HEK293 (cell line): ENCODE data around the gene INAVA.

Experiments
- CTCF ChIA-PET: fragments of 350-600 bp; formaldehyde crosslinking; extraction: SDS; loops from one replicate; lab custom pipeline; 2021; ENCODE audit warnings: antibody characterized with exemption; lab: Yijun Ruan, JAX
- POLR2A ChIA-PET: fragments of 300-600 bp; formaldehyde crosslinking; extraction: SDS; loops from one replicate; lab custom pipeline; 2020; ENCODE audit warnings: antibody characterized with exemption, inconsistent platforms; lab: Yijun Ruan, JAX
- H3K27ac ChIP-seq: fragments of 200-500 bp; sonication (Bioruptor generic); 2 replicates; pipeline ENCODE4 v1.5.1; 2014; ENCODE audit warnings: low read depth, low read length, control low read depth, inconsistent platforms; ENCODE audit errors: extremely low read depth
- H3K36me3 ChIP-seq, 2 experiments: fragments of 200-500 bp in 1 of 2; sonication (Bioruptor generic) in 1 of 2; 1 replicate in 1 of 2; 2 replicates in 1 of 2; pipeline ENCODE4 v1.5.1; 2014 to 2017; ENCODE audit warnings: inconsistent platforms in 2 of 2, low read length in 2 of 2; ENCODE audit not compliant: control insufficient read depth in 2 of 2, insufficient read depth in 1 of 2
- H3K4me1 ChIP-seq: fragments of 200-500 bp; sonication (Bioruptor generic); 2 replicates; pipeline ENCODE4 v1.5.1; 2014; ENCODE audit warnings: mild to moderate bottlenecking, low read length, inconsistent platforms; ENCODE audit not compliant: control insufficient read depth, insufficient read depth
- H3K4me3 ChIP-seq: 2 replicates; pipeline ENCODE4 v1.5.1; 2011; ENCODE audit warnings: low read depth, mild to moderate bottlenecking, control low read depth, low read length, moderate library complexity
- H3K9me3 ChIP-seq: fragments of 200-500 bp; sonication (Bioruptor generic); 2 replicates; pipeline ENCODE4 v1.5.1; 2014; ENCODE audit warnings: low read depth, low read length, inconsistent platforms; ENCODE audit not compliant: control insufficient read depth, insufficient read depth
- GLI4 ChIP-seq: fragments of 450-650 bp; formaldehyde crosslinking; IDR thresholded peaks from 2 replicates; pipeline ENCODE4 v1.5.1; 2016; ENCODE audit warnings: missing biosample characterization, missing genetic modification characterization
- HOXD13 ChIP-seq: sonication (generic); formaldehyde crosslinking; IDR thresholded peaks from 2 replicates; pipeline ENCODE4 v1.8.0; 2022; ENCODE audit warnings: missing genetic modification reagents, borderline replicate concordance
- KLF10 ChIP-seq: fragments of 450-650 bp; IDR thresholded peaks from 2 replicates; pipeline ENCODE4 v1.5.1; 2018; ENCODE audit warnings: missing biosample characterization, mild to moderate bottlenecking, missing genetic modification characterization
- PRDM1 ChIP-seq: fragments of 450-650 bp; formaldehyde crosslinking; IDR thresholded peaks from 2 replicates; pipeline ENCODE4; 2016; ENCODE audit warnings: missing biosample characterization, missing genetic modification characterization
- SALL2 ChIP-seq: fragments of 450-650 bp; formaldehyde crosslinking; IDR thresholded peaks from 2 replicates; pipeline ENCODE4 v1.5.0; 2017; ENCODE audit warnings: missing biosample characterization, mild to moderate bottlenecking, missing genetic modification characterization, borderline replicate concordance
- ZBTB48 ChIP-seq: fragments of 450-650 bp; formaldehyde crosslinking; IDR thresholded peaks from 2 replicates; pipeline ENCODE4 v1.5.1; 2016; ENCODE audit warnings: missing biosample characterization, missing genetic modification characterization
- ZEB2 ChIP-seq: fragments of 450-650 bp; formaldehyde crosslinking; IDR thresholded peaks from 2 replicates; pipeline ENCODE4 v1.5.1; 2016; ENCODE audit warnings: missing biosample characterization, missing genetic modification characterization
- ZNF114 ChIP-seq: fragments of 450-650 bp; formaldehyde crosslinking; IDR thresholded peaks from 2 replicates; pipeline ENCODE4 v1.5.0; 2017; ENCODE audit warnings: missing biosample characterization, missing genetic modification characterization
- ZNF121 ChIP-seq: fragments of 450-650 bp; formaldehyde crosslinking; IDR thresholded peaks from 2 replicates; pipeline ENCODE4 v1.5.1; 2016; ENCODE audit warnings: missing biosample characterization, missing genetic modification characterization
- ZNF169 ChIP-seq: fragments of 450-650 bp; formaldehyde crosslinking; IDR thresholded peaks from 2 replicates; pipeline ENCODE4 v1.5.1; 2016; ENCODE audit warnings: missing biosample characterization, missing genetic modification characterization
- ZNF221 ChIP-seq: fragments of 450-650 bp; formaldehyde crosslinking; IDR thresholded peaks from 2 replicates; pipeline ENCODE4 v1.5.1; 2017; ENCODE audit warnings: missing biosample characterization, missing genetic modification characterization, borderline replicate concordance
- ZNF248 ChIP-seq: fragments of 450-650 bp; formaldehyde crosslinking; IDR thresholded peaks from 2 replicates; pipeline ENCODE4 v1.5.1; 2017; ENCODE audit warnings: missing biosample characterization, missing genetic modification characterization
- ZNF302 ChIP-seq: fragments of 450-650 bp; formaldehyde crosslinking; IDR thresholded peaks from 2 replicates; pipeline ENCODE4 v1.5.1; 2016; ENCODE audit warnings: missing biosample characterization, missing genetic modification characterization, low read depth
- ZNF48 ChIP-seq: fragments of 450-650 bp; formaldehyde crosslinking; IDR thresholded peaks from 2 replicates; pipeline ENCODE4 v1.5.1; 2016; ENCODE audit warnings: missing biosample characterization, missing genetic modification characterization
- ZNF560 ChIP-seq: fragments of 450-650 bp; formaldehyde crosslinking; IDR thresholded peaks from 2 replicates; pipeline ENCODE4 v1.5.1; 2017; ENCODE audit warnings: missing biosample characterization, missing genetic modification characterization, borderline replicate concordance
- ZNF571 ChIP-seq: fragments of 450-650 bp; formaldehyde crosslinking; IDR thresholded peaks from 2 replicates; pipeline ENCODE4 v1.5.0; 2017; ENCODE audit warnings: missing biosample characterization, missing genetic modification characterization
- ZNF600 ChIP-seq: fragments of 450-650 bp; formaldehyde crosslinking; IDR thresholded peaks from 2 replicates; pipeline ENCODE4 v1.5.1; 2016; ENCODE audit warnings: missing biosample characterization, missing genetic modification characterization
- ZNF623 ChIP-seq: fragments of 450-650 bp; formaldehyde crosslinking; IDR thresholded peaks from 2 replicates; pipeline ENCODE4 v1.5.1; 2016; ENCODE audit warnings: missing biosample characterization, missing genetic modification characterization
- ZNF624 ChIP-seq: fragments of 450-650 bp; formaldehyde crosslinking; IDR thresholded peaks from 2 replicates; pipeline ENCODE4 v1.5.1; 2017; ENCODE audit warnings: missing biosample characterization, missing genetic modification characterization
- ZNF658 ChIP-seq: fragments of 450-650 bp; formaldehyde crosslinking; IDR thresholded peaks from 2 replicates; pipeline ENCODE4; 2016; ENCODE audit warnings: missing biosample characterization, missing genetic modification characterization
- ZNF660 ChIP-seq: fragments of 450-650 bp; IDR thresholded peaks from 2 replicates; pipeline ENCODE4 v1.5.1; 2018; ENCODE audit warnings: missing biosample characterization, mild to moderate bottlenecking, missing genetic modification characterization
- ZNF664 ChIP-seq: fragments of 450-650 bp; formaldehyde crosslinking; IDR thresholded peaks from 2 replicates; pipeline ENCODE4 v1.5.1; 2016; ENCODE audit warnings: missing biosample characterization, missing genetic modification characterization
- ZNF701 ChIP-seq: fragments of 450-650 bp; formaldehyde crosslinking; IDR thresholded peaks from 2 replicates; pipeline ENCODE4 v1.5.1; 2016; ENCODE audit warnings: missing biosample characterization, missing genetic modification characterization
- ZNF830 ChIP-seq: fragments of 450-650 bp; IDR thresholded peaks from 2 replicates; pipeline ENCODE4 v1.5.0; 2018; ENCODE audit warnings: missing biosample characterization, missing genetic modification characterization, low read depth, mild to moderate bottlenecking, moderate library complexity
- TF ChIP-seq, protein P1 (sequence below): fragments of 450-650 bp; formaldehyde crosslinking; IDR thresholded peaks from 2 replicates; pipeline ENCODE4 v1.5.1; 2016; ENCODE audit warnings: missing biosample characterization, missing genetic modification characterization
- TF ChIP-seq, protein P2 (sequence below): fragments of 450-650 bp; formaldehyde crosslinking; IDR thresholded peaks from 2 replicates; pipeline ENCODE4 v1.5.1; 2016; ENCODE audit warnings: missing biosample characterization, missing genetic modification characterization
- TF ChIP-seq, protein P3 (sequence below): fragments of 450-650 bp; formaldehyde crosslinking; IDR thresholded peaks from 2 replicates; pipeline ENCODE4 v1.5.1; 2016; ENCODE audit warnings: missing biosample characterization, missing genetic modification characterization
- TF ChIP-seq, protein P4 (sequence below): fragments of 450-650 bp; formaldehyde crosslinking; IDR thresholded peaks from 2 replicates; pipeline ENCODE4 v1.5.1; 2016; ENCODE audit warnings: missing biosample characterization, missing genetic modification characterization

Gene INAVA

DNA sequence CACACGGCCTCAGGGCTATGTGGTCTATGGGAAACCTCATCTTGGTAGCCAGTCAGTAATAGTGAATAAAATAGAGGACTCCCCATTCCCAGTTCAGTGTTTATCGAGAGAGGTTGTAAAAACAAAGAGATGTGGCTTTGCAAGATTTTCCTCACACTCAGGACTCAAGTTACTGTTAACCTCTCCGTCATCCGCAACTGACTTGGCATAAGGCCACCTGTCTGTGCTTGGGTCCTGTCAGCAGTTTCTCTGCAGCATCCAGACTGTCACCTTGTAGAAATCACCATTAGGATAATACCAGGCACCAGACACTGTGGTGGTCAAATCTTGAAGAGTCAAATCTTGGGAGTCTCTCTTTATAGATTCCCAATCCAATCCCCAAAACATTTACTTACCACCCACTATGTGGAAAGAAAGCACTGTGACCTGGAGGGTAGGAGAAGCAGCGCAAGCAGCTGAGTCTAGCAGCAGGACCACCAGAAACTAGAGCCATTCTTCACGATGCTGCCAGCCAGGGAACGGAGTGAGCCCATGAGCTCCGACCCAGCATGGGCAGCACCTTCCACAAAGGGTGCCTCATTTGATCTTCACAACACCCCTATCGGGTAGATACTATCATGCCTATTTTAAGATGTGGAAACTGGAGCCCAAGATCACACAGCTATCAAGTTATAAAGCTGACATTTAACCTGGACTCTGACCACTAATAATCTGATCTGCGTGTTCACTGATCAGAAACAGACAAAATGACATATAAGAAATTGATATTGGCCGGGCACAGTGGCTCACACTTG, 27.5 kb upstream of the INAVA start (continued):
- TF ChIP-seq ZNF221 (tag by site-specific recombination) (no peak), ZNF623 (no peak), HOXD13 (CRISPR knock-in tag) (no peak), SALL2 (tag by site-specific recombination) (no peak), ZNF701 (tag by site-specific recombination) (no peak), PRDM1 (tag by site-specific recombination) (no peak)
- TF ChIP-seq, protein P1, sequence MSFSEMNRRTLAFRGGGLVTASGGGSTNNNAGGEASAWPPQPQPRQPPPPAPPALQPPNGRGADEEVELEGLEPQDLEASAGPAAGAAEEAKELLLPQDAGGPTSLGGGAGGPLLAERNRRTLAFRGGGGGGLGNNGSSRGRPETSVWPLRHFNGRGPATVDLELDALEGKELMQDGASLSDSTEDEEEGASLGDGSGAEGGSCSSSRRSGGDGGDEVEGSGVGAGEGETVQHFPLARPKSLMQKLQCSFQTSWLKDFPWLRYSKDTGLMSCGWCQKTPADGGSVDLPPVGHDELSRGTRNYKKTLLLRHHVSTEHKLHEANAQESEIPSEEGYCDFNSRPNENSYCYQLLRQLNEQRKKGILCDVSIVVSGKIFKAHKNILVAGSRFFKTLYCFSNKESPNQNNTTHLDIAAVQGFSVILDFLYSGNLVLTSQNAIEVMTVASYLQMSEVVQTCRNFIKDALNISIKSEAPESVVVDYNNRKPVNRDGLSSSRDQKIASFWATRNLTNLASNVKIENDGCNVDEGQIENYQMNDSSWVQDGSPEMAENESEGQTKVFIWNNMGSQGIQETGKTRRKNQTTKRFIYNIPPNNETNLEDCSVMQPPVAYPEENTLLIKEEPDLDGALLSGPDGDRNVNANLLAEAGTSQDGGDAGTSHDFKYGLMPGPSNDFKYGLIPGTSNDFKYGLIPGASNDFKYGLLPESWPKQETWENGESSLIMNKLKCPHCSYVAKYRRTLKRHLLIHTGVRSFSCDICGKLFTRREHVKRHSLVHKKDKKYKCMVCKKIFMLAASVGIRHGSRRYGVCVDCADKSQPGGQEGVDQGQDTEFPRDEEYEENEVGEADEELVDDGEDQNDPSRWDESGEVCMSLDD: no peak
- TF ChIP-seq, all 188 proteins: peak for 7

GRCh38 chr1:200869376-200869752, 25.3 kb upstream of the INAVA start:
- CTCF ChIA-PET: no interaction called here
- TF ChIP-seq ZNF658 (tag by site-specific recombination): no peak
- TF ChIP-seq, protein P2, sequence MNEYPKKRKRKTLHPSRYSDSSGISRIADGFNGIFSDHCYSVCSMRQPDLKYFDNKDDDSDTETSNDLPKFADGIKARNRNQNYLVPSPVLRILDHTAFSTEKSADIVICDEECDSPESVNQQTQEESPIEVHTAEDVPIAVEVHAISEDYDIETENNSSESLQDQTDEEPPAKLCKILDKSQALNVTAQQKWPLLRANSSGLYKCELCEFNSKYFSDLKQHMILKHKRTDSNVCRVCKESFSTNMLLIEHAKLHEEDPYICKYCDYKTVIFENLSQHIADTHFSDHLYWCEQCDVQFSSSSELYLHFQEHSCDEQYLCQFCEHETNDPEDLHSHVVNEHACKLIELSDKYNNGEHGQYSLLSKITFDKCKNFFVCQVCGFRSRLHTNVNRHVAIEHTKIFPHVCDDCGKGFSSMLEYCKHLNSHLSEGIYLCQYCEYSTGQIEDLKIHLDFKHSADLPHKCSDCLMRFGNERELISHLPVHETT (tag by site-specific recombination): no peak
- TF ChIP-seq ZNF560 (tag by site-specific recombination): no peak
- TF ChIP-seq ZNF664 (tag by site-specific recombination): no peak
- TF ChIP-seq ZNF121: no peak
- no peak for TF ChIP-seq ZNF48 (tag by site-specific recombination)
- TF ChIP-seq ZNF114: no peak
- TF ChIP-seq ZBTB48 (tag by site-specific recombination): no peak
- no peak for TF ChIP-seq ZNF169 (tag by site-specific recombination)
- TF ChIP-seq ZEB2 (tag by site-specific recombination): no peak
- no peak for TF ChIP-seq ZNF248 (tag by site-specific recombination)
- Histone ChIP-seq H3K36me3 (no peaks in the 10 kb centered on the region), H3K27ac (no peak overlapping the region), H3K4me3 (no peak overlapping the region), H3K4me1 (peaks cover 3% of the 10 kb centered on the region; the same call in 1 of the 2 replicates), H3K9me3 (no peaks in the 10 kb centered on the region)
- POLR2A ChIA-PET: no interaction called here

GRCh38 chr1:200869753-200870391, 24.8 kb upstream of the INAVA start:
- Histone ChIP-seq H3K4me3 (no peak overlapping the region), H3K9me3 (no peaks in the 10 kb centered on the region), H3K27ac (no peak overlapping the region), H3K36me3 (no peaks in the 10 kb centered on the region), H3K4me1 (peaks cover 3% of the 10 kb centered on the region; the same call in 1 of the 2 replicates)
- POLR2A ChIA-PET: no interaction called here
- CTCF ChIA-PET: no interaction called here
- TF ChIP-seq HOXD13 (CRISPR knock-in tag) (no peak), KLF10 (tag by site-specific recombination) (no peak), ZNF830 (tag by site-specific recombination) (no peak), ZNF660 (no peak), ZNF571 (tag by site-specific recombination) (no peak), ZNF600 (tag by site-specific recombination) (no peak), GLI4 (tag by site-specific recombination) (no peak), ZNF302 (tag by site-specific recombination) (no peak), ZNF624 (tag by site-specific recombination) (no peak)
- TF ChIP-seq, protein P3, sequence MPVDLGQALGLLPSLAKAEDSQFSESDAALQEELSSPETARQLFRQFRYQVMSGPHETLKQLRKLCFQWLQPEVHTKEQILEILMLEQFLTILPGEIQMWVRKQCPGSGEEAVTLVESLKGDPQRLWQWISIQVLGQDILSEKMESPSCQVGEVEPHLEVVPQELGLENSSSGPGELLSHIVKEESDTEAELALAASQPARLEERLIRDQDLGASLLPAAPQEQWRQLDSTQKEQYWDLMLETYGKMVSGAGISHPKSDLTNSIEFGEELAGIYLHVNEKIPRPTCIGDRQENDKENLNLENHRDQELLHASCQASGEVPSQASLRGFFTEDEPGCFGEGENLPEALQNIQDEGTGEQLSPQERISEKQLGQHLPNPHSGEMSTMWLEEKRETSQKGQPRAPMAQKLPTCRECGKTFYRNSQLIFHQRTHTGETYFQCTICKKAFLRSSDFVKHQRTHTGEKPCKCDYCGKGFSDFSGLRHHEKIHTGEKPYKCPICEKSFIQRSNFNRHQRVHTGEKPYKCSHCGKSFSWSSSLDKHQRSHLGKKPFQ (tag by site-specific recombination): no peak
- TF ChIP-seq, protein P4, sequence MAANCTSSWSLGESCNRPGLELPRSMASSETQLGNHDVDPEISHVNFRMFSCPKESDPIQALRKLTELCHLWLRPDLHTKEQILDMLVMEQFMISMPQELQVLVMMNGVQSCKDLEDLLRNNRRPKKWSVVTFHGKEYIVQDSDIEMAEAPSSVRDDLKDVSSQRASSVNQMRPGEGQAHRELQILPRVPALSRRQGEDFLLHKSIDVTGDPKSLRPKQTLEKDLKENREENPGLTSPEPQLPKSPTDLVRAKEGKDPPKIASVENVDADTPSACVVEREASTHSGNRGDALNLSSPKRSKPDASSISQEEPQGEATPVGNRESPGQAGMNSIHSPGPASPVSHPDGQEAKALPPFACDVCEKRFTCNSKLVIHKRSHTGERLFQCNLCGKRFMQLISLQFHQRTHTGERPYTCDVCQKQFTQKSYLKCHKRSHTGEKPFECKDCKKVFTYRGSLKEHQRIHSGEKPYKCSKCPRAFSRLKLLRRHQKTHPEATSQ (tag by site-specific recombination): no peak
